Measurements from ENCODE around the gene MCM3.

Gene MCM3

DNA sequence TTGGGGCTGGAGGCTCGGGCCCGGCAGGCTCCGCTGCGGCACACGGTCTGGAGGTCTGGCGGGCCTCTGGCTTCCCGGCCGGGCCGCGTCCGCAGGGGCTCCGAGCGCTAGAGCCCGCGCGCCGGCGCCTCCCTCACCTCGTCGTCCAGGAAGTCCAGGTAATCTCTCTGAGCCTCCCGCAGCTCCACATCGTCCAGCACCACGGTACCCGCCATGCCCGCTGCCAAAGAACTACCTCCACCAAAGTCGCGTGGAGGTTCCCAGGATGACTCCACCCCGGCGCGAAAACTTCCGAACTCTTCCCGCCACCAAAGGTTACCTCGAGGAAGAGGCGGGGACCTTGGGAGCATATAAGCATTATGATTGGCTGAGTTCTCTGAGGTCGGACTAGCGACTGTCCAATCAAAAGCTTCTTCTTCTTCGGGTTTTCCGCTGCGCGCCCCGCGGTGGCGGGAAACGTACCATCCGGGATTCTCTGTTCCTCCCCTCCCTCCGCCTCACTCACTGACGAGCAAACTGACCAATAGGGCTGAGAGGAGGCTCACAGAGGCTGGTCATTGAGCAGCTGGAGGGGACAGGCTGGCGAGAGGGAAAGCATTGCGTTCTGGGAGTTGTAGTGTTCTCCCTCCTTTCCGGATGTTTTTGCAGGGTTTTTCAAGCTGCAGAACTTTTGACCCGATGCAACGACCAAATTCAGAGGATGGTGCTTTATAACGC, at the start of gene MCM3:
TSS of gene MCM3 (minus strand) at position 283 of the 717 bp plus-strand sequence. CDS start at position 215, 68 bp downstream.
- TF ChIP-seq, protein P1, sequence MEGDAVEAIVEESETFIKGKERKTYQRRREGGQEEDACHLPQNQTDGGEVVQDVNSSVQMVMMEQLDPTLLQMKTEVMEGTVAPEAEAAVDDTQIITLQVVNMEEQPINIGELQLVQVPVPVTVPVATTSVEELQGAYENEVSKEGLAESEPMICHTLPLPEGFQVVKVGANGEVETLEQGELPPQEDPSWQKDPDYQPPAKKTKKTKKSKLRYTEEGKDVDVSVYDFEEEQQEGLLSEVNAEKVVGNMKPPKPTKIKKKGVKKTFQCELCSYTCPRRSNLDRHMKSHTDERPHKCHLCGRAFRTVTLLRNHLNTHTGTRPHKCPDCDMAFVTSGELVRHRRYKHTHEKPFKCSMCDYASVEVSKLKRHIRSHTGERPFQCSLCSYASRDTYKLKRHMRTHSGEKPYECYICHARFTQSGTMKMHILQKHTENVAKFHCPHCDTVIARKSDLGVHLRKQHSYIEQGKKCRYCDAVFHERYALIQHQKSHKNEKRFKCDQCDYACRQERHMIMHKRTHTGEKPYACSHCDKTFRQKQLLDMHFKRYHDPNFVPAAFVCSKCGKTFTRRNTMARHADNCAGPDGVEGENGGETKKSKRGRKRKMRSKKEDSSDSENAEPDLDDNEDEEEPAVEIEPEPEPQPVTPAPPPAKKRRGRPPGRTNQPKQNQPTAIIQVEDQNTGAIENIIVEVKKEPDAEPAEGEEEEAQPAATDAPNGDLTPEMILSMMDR (IDR thresholded peaks at IDR 0.05; ENCODE audit: low read length, missing control alignments), result peak; percentile 9
- H3K4me3 ChIP-seq (replicated peaks; ENCODE audit: low read depth, low read length), result peak within 1 kb of the TSS; percentile 74

GRCh38 chr6:52333840-52334200, 49.3 kb upstream of the MCM3 start:
- TF ChIP-seq, protein P1 (IDR thresholded peaks at IDR 0.05; ENCODE audit: low read length, missing control alignments), result no peak
- DNase-seq (ENCODE audit: low read depth), result no peak
- H3K4me3 ChIP-seq (replicated peaks; ENCODE audit: low read depth, low read length), result no peak overlapping the region

More for the DNA sequence above, at the start of gene MCM3:
- peak; percentile 100 for DNase-seq (ENCODE audit: low read depth)

DNA sequence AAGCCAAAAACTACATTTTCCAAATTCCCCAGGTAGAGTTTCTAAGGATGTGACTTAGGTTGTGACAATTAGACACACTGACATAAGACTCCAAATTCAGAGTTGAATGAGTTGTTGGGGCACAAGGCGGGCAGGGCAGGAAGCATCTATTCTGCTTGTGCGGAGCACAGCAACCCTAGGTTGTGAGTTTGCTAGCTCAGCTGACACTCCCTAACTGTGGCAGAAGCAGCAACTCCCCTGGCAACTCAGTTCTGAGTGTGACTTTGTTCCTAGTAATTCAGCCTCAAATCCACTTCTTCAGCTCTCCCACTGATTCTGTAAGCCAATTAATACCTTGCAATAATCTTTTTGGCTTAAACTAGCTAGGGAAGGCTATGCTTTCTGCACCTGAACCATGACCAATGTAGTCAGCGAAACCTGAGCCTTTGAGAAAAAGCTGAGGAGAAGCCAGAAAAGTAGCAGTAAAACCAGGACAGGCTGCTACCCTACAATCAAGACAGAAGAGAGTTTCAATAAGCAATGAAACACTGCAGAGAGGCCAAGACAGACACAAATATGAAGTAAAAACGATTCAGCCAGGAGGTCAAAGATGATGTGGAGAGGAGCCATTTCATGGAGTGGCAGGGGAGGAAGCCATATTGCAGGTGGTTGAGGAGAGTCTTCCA, 47.4 kb upstream of the MCM3 start:
- TF ChIP-seq, protein P1 (IDR thresholded peaks at IDR 0.05; ENCODE audit: low read length, missing control alignments), result no peak
- no peak for DNase-seq (ENCODE audit: low read depth)
- H3K4me3 ChIP-seq (replicated peaks; ENCODE audit: low read depth, low read length), result no peak overlapping the region

DNA sequence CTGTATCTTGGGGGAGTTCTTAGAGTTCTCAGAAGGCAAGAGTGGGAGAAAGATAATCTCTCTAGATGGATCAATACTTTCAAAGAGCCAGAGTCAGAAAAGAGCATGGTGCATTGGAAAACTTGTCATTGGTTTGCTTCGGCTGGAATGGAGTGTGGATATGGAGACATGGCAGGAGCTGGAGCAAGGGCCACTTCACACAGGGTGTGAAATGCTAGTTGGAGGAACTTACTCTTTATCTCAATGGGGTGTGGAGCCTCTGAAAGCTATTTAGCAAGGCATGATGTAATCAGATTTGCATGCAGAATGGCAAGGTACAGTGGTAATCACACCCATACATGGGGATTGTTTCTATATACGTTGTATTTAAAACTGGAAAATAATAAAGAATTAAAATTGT, 45.9 kb upstream of the MCM3 start:
- no peak for DNase-seq (ENCODE audit: low read depth)
- no peak overlapping the region for H3K4me3 ChIP-seq (replicated peaks; ENCODE audit: low read depth, low read length)
- TF ChIP-seq, protein P1 (IDR thresholded peaks at IDR 0.05; ENCODE audit: low read length, missing control alignments), result no peak

- no peak for DNase-seq (ENCODE audit: low read depth)
Observed at GRCh38 chr6:52328729-52329128, 44.2 kb upstream of the MCM3 start.

DNA sequence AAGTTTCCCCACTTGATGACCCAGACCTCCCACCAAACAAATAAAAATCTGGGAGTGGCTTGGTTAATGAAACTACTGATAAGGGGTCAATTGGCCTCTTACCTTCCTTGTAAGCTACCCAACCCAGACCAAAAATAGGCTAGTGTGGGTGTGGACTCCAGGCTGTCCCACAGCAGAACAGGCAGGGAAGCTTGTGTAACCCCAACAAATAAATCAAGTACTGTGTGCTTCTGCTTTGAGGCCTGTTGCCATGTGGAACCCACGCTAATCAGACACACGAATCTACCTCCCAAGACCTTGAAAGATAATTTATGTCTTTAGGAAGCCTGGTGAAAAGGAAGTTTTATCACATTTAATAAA, 43.7 kb upstream of the MCM3 start:
- DNase-seq (ENCODE audit: low read depth), result no peak
- no peak overlapping the region for H3K4me3 ChIP-seq (replicated peaks; ENCODE audit: low read depth, low read length)
- TF ChIP-seq, protein P1 (IDR thresholded peaks at IDR 0.05; ENCODE audit: low read length, missing control alignments), result no peak

More at GRCh38 chr6:52328729-52329128, 44.2 kb upstream of the MCM3 start:
- TF ChIP-seq, protein P1 (IDR thresholded peaks at IDR 0.05; ENCODE audit: low read length, missing control alignments), result no peak
- no peak overlapping the region for H3K4me3 ChIP-seq (replicated peaks; ENCODE audit: low read depth, low read length)

All from fibroblast of pulmonary artery (primary cell).